CD14-positive monocyte (primary cell): Measurements from ENCODE around the gene SEMA6D. TPM values are rescaled to one million over a fixed set of nuclear protein-coding genes. Genes with fewer than 3 reads are reported as not detected.
A peak's percentile ranks its signal among the peaks of the same experiment; 100 is the strongest.

ENCODE experiments used
- DNase-seq, 3 donors: peaks; one replicate each; pipeline ENCODE4 v3.0.0-alpha.2; 2011 to 2022
- H2AFZ ChIP-seq: 2 replicates; pipeline ENCODE4 v1.6.0; 2012; ENCODE audit warnings: mild to moderate bottlenecking, low read depth, low read length, inconsistent platforms; ENCODE audit not compliant: insufficient read depth, poor library complexity, severe bottlenecking
- H3K27ac ChIP-seq, 2 donors: 1 replicate in 1 of 2; 2 replicates in 1 of 2; pipeline ENCODE4 v1.5.1; 2012 to 2013; ENCODE audit warnings: low read length in 2 of 2, control low read depth in 1 of 2, inconsistent platforms in 1 of 2, low read depth in 1 of 2, mild to moderate bottlenecking in 1 of 2
- H3K27me3 ChIP-seq, 2 donors: one replicate each; pipeline versions ENCODE4 v1.6.0 to v1.6.1; 2011 to 2013; ENCODE audit warnings: low read length in 2 of 2; ENCODE audit not compliant: control insufficient read depth in 2 of 2, insufficient read depth in 2 of 2
- H3K36me3 ChIP-seq, 2 donors: replicated peaks in 1 of 2; 1 replicate in 1 of 2; 2 replicates in 1 of 2; pipeline versions ENCODE4 v1.5.1 to v1.6.1; 2012 to 2013; ENCODE audit warnings: low read length in 2 of 2, control low read depth in 1 of 2, inconsistent platforms in 1 of 2, mild to moderate bottlenecking in 1 of 2; ENCODE audit not compliant: insufficient read depth in 2 of 2, control insufficient read depth in 1 of 2
- H3K4me1 ChIP-seq, 2 donors: 1 replicate in 1 of 2; 2 replicates in 1 of 2; pipeline versions ENCODE4 v1.5.1 to v1.6.1; 2012 to 2013; ENCODE audit warnings: low read length in 2 of 2, control low read depth in 1 of 2, inconsistent platforms in 1 of 2, mild to moderate bottlenecking in 1 of 2, moderate library complexity in 1 of 2; ENCODE audit not compliant: insufficient read depth in 2 of 2, control insufficient read depth in 1 of 2
- H3K4me2 ChIP-seq: replicated peaks from 2 replicates; pipeline ENCODE3; 2012; ENCODE audit warnings: low read length, moderate library complexity, mild to moderate bottlenecking; ENCODE audit not compliant: poor library complexity, severe bottlenecking; ENCODE audit errors: extremely low read depth
- H3K4me3 ChIP-seq, 3 experiments: fragments of 200-600 bp in 1 of 3; sonication (generic) in 1 of 3; replicated peaks in 1 of 3; 1 replicate in 2 of 3; 2 replicates in 1 of 3; pipeline ENCODE4 v1.5.1; 2011 to 2013; ENCODE audit warnings: low read length in 3 of 3, mild to moderate bottlenecking in 3 of 3, control low read depth in 2 of 3, low read depth in 2 of 3, inconsistent platforms in 1 of 3, moderate library complexity in 1 of 3
- H3K79me2 ChIP-seq: 2 replicates; pipeline ENCODE4 v1.6.0; 2012; ENCODE audit warnings: mild to moderate bottlenecking, control low read depth, inconsistent platforms, low read length, moderate library complexity; ENCODE audit not compliant: insufficient read depth
- H3K9ac ChIP-seq: 2 replicates; pipeline ENCODE4 v1.6.0; 2017; ENCODE audit warnings: low read length, mild to moderate bottlenecking; ENCODE audit not compliant: insufficient read depth, poor library complexity, severe bottlenecking
- H3K9me3 ChIP-seq, 2 donors: replicated peaks in 1 of 2; 1 replicate in 1 of 2; 2 replicates in 1 of 2; pipeline versions ENCODE4 v1.5.1 to v1.6.1; 2012 to 2013; ENCODE audit warnings: low read length in 2 of 2, control low read depth in 1 of 2; ENCODE audit not compliant: control insufficient read depth in 1 of 2, insufficient read depth in 1 of 2
- H4K20me1 ChIP-seq: 2 replicates; pipeline ENCODE4 v1.6.0; 2012; ENCODE audit warnings: mild to moderate bottlenecking, low read length, control low read depth, moderate library complexity; ENCODE audit not compliant: insufficient read depth
- H3K27ac Mint-ChIP-seq, 7 donors: one replicate each; pipeline ENCODE4 v1.8.0; 2020; ENCODE audit warnings: mild to moderate bottlenecking in 7 of 7, mixed read lengths in 7 of 7, moderate library complexity in 6 of 7, inconsistent platforms in 2 of 7
- H3K27me3 Mint-ChIP-seq, 3 donors: one replicate each; pipeline ENCODE4 v1.8.0; 2021 to 2022; ENCODE audit warnings: low read depth in 3 of 3, mild to moderate bottlenecking in 3 of 3, mixed read lengths in 3 of 3, moderate library complexity in 3 of 3, inconsistent platforms in 1 of 3
- H3K36me3 Mint-ChIP-seq, 2 donors: one replicate each; pipeline ENCODE4 v1.8.0; 2020; ENCODE audit warnings: mixed read lengths in 2 of 2, inconsistent platforms in 1 of 2, mild to moderate bottlenecking in 1 of 2
- H3K4me1 Mint-ChIP-seq: one replicate; pipeline ENCODE4 v1.8.0; 2020; ENCODE audit warnings: mild to moderate bottlenecking, mixed read lengths
- H3K4me3 Mint-ChIP-seq, 2 donors: one replicate each; pipeline ENCODE4 v1.8.0; 2020; ENCODE audit warnings: mild to moderate bottlenecking in 2 of 2, mixed read lengths in 2 of 2, moderate library complexity in 1 of 2
- H3K9me3 Mint-ChIP-seq, 7 donors: one replicate each; pipeline ENCODE4 v1.8.0; 2020 to 2022; ENCODE audit warnings: mixed read lengths in 7 of 7, mild to moderate bottlenecking in 6 of 7, moderate library complexity in 6 of 7, inconsistent platforms in 2 of 7
- WGBS: methylation state at CpG from one replicate; pipeline ENCODE4 v1.1.5; 2013; ENCODE audit warnings: missing lambda C conversion rate; ENCODE audit not compliant: insufficient coverage; 5-methylcytosine and 5-hydroxymethylcytosine counted together
- intact Hi-C, 2 donors: fragments of 100-400 bp; cut with micrococcal nuclease; formaldehyde crosslinking; loops; one replicate each; pipeline versions ENCODE4 v1.15.0 to v1.15.1; 2023
- polyA plus RNA-seq, 3 donors: library from polyadenylated mRNA; depleted of rRNA in 1 of 3; unstranded in 2 of 3; stranded (reverse) in 1 of 3; fragments of 300-500 nt in 2 of 3; fragments of >200 nt in 1 of 3; fragmentation: Illumina TruSeq in 2 of 3; gene quantifications; 1 replicate in 2 of 3; 2 replicates in 1 of 3; pipeline ENCODE4 v1.2.3, GENCODE V29; 2012 to 2021
- TF ChIP-seq, protein P1 (sequence below): fragments of 200-600 bp; IDR thresholded peaks from one replicate; pipeline ENCODE4 v1.8.0; 2022; ENCODE audit warnings: antibody characterized with exemption, mild to moderate bottlenecking

The SEMA6D gene
- polyA plus RNA-seq, 3 donors, result not detected

DNA sequence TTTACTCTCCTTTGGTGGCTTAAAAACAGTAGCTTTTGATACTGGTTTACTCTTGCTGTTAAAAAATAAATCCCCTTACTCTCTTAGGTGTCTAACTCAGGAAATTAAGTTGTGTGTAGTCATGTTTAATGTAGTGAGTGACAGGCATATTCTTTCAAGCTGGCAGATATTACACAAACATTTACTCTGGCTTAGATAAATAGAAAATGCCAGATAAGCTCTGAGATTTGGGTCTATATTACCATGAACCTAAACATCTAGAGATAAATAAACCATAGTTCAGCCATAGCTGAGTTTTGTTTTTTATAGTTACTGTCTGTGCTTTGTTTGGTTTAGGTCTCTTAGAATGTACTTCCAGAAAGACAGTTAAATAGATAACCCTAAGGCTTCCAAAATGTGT lies 2.4 kb downstream of the SEMA6D start:
- H3K4me3 ChIP-seq, result no peak overlapping the region
- H3K27me3 ChIP-seq, result peaks cover 69 to 78% of the 10 kb centered on the region in 2 donors

DNA sequence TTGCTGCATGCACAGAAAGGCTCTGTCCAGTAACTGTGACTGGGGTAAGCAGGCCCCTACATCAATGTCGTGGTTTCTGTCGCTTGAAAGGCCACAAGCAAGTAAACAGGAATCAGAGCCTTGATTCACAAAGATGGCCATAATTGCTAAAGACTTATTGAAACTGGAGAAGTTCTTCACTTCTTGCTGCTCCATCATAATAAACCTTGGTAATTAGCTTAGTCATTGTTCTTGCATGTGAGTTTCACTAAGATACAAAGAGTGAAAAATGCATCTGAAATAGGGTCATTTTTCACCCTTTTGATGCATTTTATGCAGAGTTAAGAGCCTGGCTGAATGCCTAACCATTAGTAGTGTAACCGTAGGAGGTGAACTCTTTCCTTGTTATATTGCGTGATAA lies 3.2 kb downstream of the SEMA6D start:
- no peak overlapping the region for H3K4me3 ChIP-seq
- H3K4me2 ChIP-seq, result no peak overlapping the region
- peak overlapping the region in 1 of 2 donors; percentile 62 for H3K4me3 Mint-ChIP-seq
- H3K4me1 ChIP-seq, result peaks cover 5 to 18% of the 10 kb centered on the region in 2 donors
- no peaks in the 10 kb centered on the region for H4K20me1 ChIP-seq
- peaks cover 17% of the 10 kb centered on the region for H3K4me1 Mint-ChIP-seq
- H3K79me2 ChIP-seq, result no peaks in the 10 kb centered on the region
- peaks cover 0 to 24% of the 10 kb centered on the region in 2 donors for H3K9me3 ChIP-seq
- H3K27ac Mint-ChIP-seq, result no peak overlapping the region
- no peak overlapping the region for H2AFZ ChIP-seq
- 46% methylated on average over 2 of the region's 4 CpGs for WGBS
- H3K27me3 ChIP-seq, result peaks cover 61 to 70% of the 10 kb centered on the region in 2 donors
- no peaks in the 10 kb centered on the region for H3K36me3 Mint-ChIP-seq
- TF ChIP-seq, protein P1, sequence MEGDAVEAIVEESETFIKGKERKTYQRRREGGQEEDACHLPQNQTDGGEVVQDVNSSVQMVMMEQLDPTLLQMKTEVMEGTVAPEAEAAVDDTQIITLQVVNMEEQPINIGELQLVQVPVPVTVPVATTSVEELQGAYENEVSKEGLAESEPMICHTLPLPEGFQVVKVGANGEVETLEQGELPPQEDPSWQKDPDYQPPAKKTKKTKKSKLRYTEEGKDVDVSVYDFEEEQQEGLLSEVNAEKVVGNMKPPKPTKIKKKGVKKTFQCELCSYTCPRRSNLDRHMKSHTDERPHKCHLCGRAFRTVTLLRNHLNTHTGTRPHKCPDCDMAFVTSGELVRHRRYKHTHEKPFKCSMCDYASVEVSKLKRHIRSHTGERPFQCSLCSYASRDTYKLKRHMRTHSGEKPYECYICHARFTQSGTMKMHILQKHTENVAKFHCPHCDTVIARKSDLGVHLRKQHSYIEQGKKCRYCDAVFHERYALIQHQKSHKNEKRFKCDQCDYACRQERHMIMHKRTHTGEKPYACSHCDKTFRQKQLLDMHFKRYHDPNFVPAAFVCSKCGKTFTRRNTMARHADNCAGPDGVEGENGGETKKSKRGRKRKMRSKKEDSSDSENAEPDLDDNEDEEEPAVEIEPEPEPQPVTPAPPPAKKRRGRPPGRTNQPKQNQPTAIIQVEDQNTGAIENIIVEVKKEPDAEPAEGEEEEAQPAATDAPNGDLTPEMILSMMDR, result no peak
- peaks cover 42 to 68% (median 47%) of the 10 kb centered on the region in 3 donors for H3K27me3 Mint-ChIP-seq
- no peak overlapping the region for H3K9ac ChIP-seq
- DNase-seq, result no peak
- no peak overlapping the region for H3K27ac ChIP-seq
- peaks cover 0 to 10% (median 7%) of the 10 kb centered on the region in 7 donors for H3K9me3 Mint-ChIP-seq
- intact Hi-C loops, result no loop called here
- no peaks in the 10 kb centered on the region for H3K36me3 ChIP-seq

More for the DNA sequence above, 2.4 kb downstream of the SEMA6D start:
- Mint-ChIP-seq H3K36me3 (no peaks in the 10 kb centered on the region), H3K27me3 (peaks cover 50 to 76% (median 56%) of the 10 kb centered on the region in 3 donors), H3K9me3 (peaks cover 0 to 10% (median 7%) of the 10 kb centered on the region in 7 donors), H3K27ac (no peak overlapping the region), H3K4me1 (peaks cover 17% of the 10 kb centered on the region), H3K4me3 (peak overlapping the region in 1 of 2 donors; percentile 89)
- Histone ChIP-seq H2AFZ (no peak overlapping the region), H3K36me3 (no peaks in the 10 kb centered on the region), H3K27ac (no peak overlapping the region), H3K4me2 (no peak overlapping the region), H3K4me1 (peaks cover 5 to 18% of the 10 kb centered on the region in 2 donors), H3K79me2 (no peaks in the 10 kb centered on the region), H3K9me3 (peaks cover 0 to 25% of the 10 kb centered on the region in 2 donors), H4K20me1 (no peaks in the 10 kb centered on the region), H3K9ac (no peak overlapping the region)
- intact Hi-C loops, result no loop called here
- no peak for DNase-seq
- TF ChIP-seq, protein P1, result no peak
